ENCODE data around the gene LRRK1. TPM values are rescaled to one million over a fixed set of nuclear protein-coding genes. Genes with fewer than 3 reads are reported as not detected.

LRRK1 gene
- total RNA-seq, 1 donor from 2014 or later = 21.1 TPM

- TF ChIP-seq POLR2A (IDR thresholded peaks at IDR 0.05) (no peak), POLR2AphosphoS5 (IDR thresholded peaks at IDR 0.05; ENCODE audit: insufficient read depth in 1 of 2, low read depth in 1 of 2) (no peak)
- TF ChIP-seq, protein P1, sequence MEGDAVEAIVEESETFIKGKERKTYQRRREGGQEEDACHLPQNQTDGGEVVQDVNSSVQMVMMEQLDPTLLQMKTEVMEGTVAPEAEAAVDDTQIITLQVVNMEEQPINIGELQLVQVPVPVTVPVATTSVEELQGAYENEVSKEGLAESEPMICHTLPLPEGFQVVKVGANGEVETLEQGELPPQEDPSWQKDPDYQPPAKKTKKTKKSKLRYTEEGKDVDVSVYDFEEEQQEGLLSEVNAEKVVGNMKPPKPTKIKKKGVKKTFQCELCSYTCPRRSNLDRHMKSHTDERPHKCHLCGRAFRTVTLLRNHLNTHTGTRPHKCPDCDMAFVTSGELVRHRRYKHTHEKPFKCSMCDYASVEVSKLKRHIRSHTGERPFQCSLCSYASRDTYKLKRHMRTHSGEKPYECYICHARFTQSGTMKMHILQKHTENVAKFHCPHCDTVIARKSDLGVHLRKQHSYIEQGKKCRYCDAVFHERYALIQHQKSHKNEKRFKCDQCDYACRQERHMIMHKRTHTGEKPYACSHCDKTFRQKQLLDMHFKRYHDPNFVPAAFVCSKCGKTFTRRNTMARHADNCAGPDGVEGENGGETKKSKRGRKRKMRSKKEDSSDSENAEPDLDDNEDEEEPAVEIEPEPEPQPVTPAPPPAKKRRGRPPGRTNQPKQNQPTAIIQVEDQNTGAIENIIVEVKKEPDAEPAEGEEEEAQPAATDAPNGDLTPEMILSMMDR (IDR thresholded peaks at IDR 0.05) = no peak
- Histone ChIP-seq H3K9me3 (no peaks in the 10 kb centered on the region), H3K36me3 (peaks cover 0 to 10% of the 10 kb centered on the region in 2 donors), H3K27me3 (no peaks in the 10 kb centered on the region), H3K27ac (no peak overlapping the region), H3K4me1 (peaks cover 15% of the 10 kb centered on the region), H3K4me3 (no peak overlapping the region)
- intact Hi-C loops (cut with DNase I) = no loop called here
- DNase-seq (ENCODE audit: extremely low spot score in 2 of 2) = peak; percentile 72 to 85
These were observed 108.2 kb downstream of the LRRK1 start for GRCh38 chr15:101027273-101027901.

- no peak for TF ChIP-seq POLR2AphosphoS5 (IDR thresholded peaks at IDR 0.05; ENCODE audit: insufficient read depth in 1 of 2, low read depth in 1 of 2)
- no peak overlapping the region for H3K27ac ChIP-seq
- no peaks in the 10 kb centered on the region for H3K27me3 ChIP-seq
- peaks cover 0 to 10% of the 10 kb centered on the region in 2 donors for H3K36me3 ChIP-seq
- DNase-seq (ENCODE audit: extremely low spot score in 2 of 2) = no peak
- intact Hi-C loops (cut with DNase I) = no loop called here
- H3K9me3 ChIP-seq = no peaks in the 10 kb centered on the region
- H3K4me3 ChIP-seq = no peak overlapping the region
- peaks cover 15% of the 10 kb centered on the region for H3K4me1 ChIP-seq
These were observed 108.8 kb downstream of the LRRK1 start for GRCh38 chr15:101027920-101028319.

GRCh38 chr15:101028321-101028720 is 109.2 kb downstream of the LRRK1 start:
- Histone ChIP-seq H3K4me3 (no peak overlapping the region), H3K9me3 (no peaks in the 10 kb centered on the region), H3K4me1 (peaks cover 11% of the 10 kb centered on the region), H3K27ac (no peak overlapping the region), H3K36me3 (peaks cover 0 to 10% of the 10 kb centered on the region in 2 donors), H3K27me3 (no peaks in the 10 kb centered on the region)
- no peak for TF ChIP-seq POLR2AphosphoS5 (IDR thresholded peaks at IDR 0.05; ENCODE audit: insufficient read depth in 1 of 2, low read depth in 1 of 2)
- no peak for TF ChIP-seq POLR2A (IDR thresholded peaks at IDR 0.05)
- TF ChIP-seq, protein P1 (IDR thresholded peaks at IDR 0.05) = no peak
- peak; percentile 16 to 69 for DNase-seq (ENCODE audit: extremely low spot score in 2 of 2)
- intact Hi-C loops (cut with DNase I) = no loop called here

DNA sequence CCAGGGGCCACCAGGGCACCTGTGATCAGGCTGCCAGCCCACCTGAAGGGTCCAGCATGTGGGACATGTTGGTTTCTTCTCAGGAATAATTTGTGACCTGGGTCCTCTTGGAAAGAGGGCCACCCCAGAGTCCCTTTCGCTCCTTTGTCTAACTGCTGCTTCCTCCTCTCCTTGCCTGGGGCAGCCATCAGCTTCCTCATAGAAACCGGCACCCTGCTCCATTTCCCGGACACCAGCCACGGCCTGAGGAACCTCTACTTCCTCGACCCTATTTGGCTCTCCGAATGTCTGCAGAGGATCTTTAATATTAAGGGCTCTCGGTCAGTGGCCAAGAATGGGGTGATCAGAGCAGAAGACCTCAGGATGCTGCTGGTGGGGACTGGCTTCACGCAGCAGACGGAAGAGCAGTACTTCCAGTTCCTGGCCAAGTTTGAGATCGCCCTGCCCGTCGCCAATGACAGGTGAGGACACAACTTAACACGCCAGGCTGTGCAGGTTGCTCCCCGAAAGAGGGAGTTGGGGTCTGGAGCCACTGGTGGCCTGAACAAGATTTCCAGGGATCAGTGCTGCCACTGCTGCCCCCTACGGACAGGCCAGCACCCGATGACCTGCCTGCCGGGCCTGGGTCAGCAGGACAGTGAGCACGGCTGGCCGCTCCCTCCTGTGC is 109.7 kb downstream of the LRRK1 start:
- peak; percentile 61 to 72 for DNase-seq (ENCODE audit: extremely low spot score in 2 of 2)

GRCh38 chr15:101029971-101030661 is 111.0 kb downstream of the LRRK1 start:
- Histone ChIP-seq H3K9me3 (no peaks in the 10 kb centered on the region), H3K27ac (no peak overlapping the region), H3K36me3 (peaks cover 0 to 10% of the 10 kb centered on the region in 2 donors), H3K27me3 (no peaks in the 10 kb centered on the region), H3K4me1 (peaks cover 6% of the 10 kb centered on the region), H3K4me3 (no peak overlapping the region)
- TF ChIP-seq, protein P1 (IDR thresholded peaks at IDR 0.05) = no peak
- TF ChIP-seq POLR2A (IDR thresholded peaks at IDR 0.05) = no peak
- TF ChIP-seq POLR2AphosphoS5 (IDR thresholded peaks at IDR 0.05; ENCODE audit: insufficient read depth in 1 of 2, low read depth in 1 of 2) = no peak
- intact Hi-C loops (cut with DNase I) = no loop called here
- peak; percentile 58 to 69 for DNase-seq (ENCODE audit: extremely low spot score in 2 of 2)

More for the DNA sequence above, 109.7 kb downstream of the LRRK1 start:
- Histone ChIP-seq H3K36me3 (peaks cover 0 to 10% of the 10 kb centered on the region in 2 donors), H3K4me1 (peaks cover 6% of the 10 kb centered on the region), H3K27ac (no peak overlapping the region), H3K4me3 (no peak overlapping the region), H3K27me3 (no peaks in the 10 kb centered on the region), H3K9me3 (no peaks in the 10 kb centered on the region)
- intact Hi-C loops (cut with DNase I) = no loop called here
- no peak for TF ChIP-seq POLR2AphosphoS5 (IDR thresholded peaks at IDR 0.05; ENCODE audit: insufficient read depth in 1 of 2, low read depth in 1 of 2)
- TF ChIP-seq, protein P1 (IDR thresholded peaks at IDR 0.05) = no peak
- TF ChIP-seq POLR2A (IDR thresholded peaks at IDR 0.05) = no peak
